B cell (primary cell): Measurements from ENCODE around the gene ARHGAP31.

Source experiments
- EZH2 ChIP-seq: IDR thresholded peaks from 2 replicates; pipeline ENCODE4 v1.6.1; 2012; ENCODE audit warnings: borderline replicate concordance, low read depth, mild to moderate bottlenecking, moderate library complexity, low read length; ENCODE audit not compliant: insufficient read depth, poor library complexity, severe bottlenecking
- TF ChIP-seq, protein P1 (sequence below): fragments of 200-600 bp; IDR thresholded peaks from one replicate; pipeline ENCODE4 v1.8.0; 2022; ENCODE audit warnings: antibody characterized with exemption, mild to moderate bottlenecking

GRCh38 chr3:119276680-119277079 lies 17.5 kb upstream of the ARHGAP31 start:
- TF ChIP-seq, protein P1, sequence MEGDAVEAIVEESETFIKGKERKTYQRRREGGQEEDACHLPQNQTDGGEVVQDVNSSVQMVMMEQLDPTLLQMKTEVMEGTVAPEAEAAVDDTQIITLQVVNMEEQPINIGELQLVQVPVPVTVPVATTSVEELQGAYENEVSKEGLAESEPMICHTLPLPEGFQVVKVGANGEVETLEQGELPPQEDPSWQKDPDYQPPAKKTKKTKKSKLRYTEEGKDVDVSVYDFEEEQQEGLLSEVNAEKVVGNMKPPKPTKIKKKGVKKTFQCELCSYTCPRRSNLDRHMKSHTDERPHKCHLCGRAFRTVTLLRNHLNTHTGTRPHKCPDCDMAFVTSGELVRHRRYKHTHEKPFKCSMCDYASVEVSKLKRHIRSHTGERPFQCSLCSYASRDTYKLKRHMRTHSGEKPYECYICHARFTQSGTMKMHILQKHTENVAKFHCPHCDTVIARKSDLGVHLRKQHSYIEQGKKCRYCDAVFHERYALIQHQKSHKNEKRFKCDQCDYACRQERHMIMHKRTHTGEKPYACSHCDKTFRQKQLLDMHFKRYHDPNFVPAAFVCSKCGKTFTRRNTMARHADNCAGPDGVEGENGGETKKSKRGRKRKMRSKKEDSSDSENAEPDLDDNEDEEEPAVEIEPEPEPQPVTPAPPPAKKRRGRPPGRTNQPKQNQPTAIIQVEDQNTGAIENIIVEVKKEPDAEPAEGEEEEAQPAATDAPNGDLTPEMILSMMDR, result no peak
- TF ChIP-seq EZH2, result no peak
